Large intestine (tissue), 12 donors: ENCODE measurements around the gene DLEC1. TPM values are rescaled to one million over a fixed set of nuclear protein-coding genes. Genes with fewer than 3 reads are reported as not detected.

Source experiments
- DNase-seq, 2 donors: peaks; one replicate each; pipeline versions ENCODE4 v3.0.0 to v3.0.0-alpha.2; 2013
- H3K27ac ChIP-seq: one replicate; pipeline ENCODE4 v1.5.1; 2013; ENCODE audit warnings: low read length
- H3K27me3 ChIP-seq: 2 replicates; pipeline ENCODE4 v1.6.1; 2013; ENCODE audit warnings: low read length; ENCODE audit not compliant: control insufficient read depth, insufficient read depth
- H3K36me3 ChIP-seq: 2 replicates; pipeline ENCODE4 v1.6.1; 2013; ENCODE audit warnings: low read length; ENCODE audit not compliant: control insufficient read depth, insufficient read depth
- H3K4me1 ChIP-seq: one replicate; pipeline ENCODE4 v1.6.1; 2013; ENCODE audit warnings: low read length; ENCODE audit not compliant: control insufficient read depth, insufficient read depth
- H3K4me3 ChIP-seq: one replicate; pipeline ENCODE4 v1.5.1; 2013; ENCODE audit warnings: low read length
- H3K9me3 ChIP-seq: one replicate; pipeline ENCODE4 v1.6.1; 2013; ENCODE audit warnings: mild to moderate bottlenecking, low read depth, low read length, moderate library complexity; ENCODE audit not compliant: control insufficient read depth
- WGBS: methylation state at CpG from one replicate; pipeline ENCODE4 v1.1.5; 2013; ENCODE audit warnings: low lambda C conversion rate; ENCODE audit not compliant: insufficient coverage; 5-methylcytosine and 5-hydroxymethylcytosine counted together
- long read RNA-seq, 11 donors: transcript quantifications; one replicate each; lab custom pipeline, GENCODE V29; 2026
- polyA plus RNA-seq: library from polyadenylated mRNA; unstranded; fragments of 120-200 nt; gene quantifications from one replicate; pipeline ENCODE4 v1.2.1, GENCODE V29; 2013

DLEC1 gene
- polyA plus RNA-seq = 1.2 TPM
- long read RNA-seq, donor 1, partial matches to known transcripts = 75 of 75 reads
- long read RNA-seq, donor 1, other reads (novel, unspliced or antisense) = 0 of 75 reads
- long read RNA-seq, donor 2, partial matches to known transcripts = 251 of 265 reads
- long read RNA-seq, donor 2, other reads (novel, unspliced or antisense) = 14 of 265 reads
- long read RNA-seq, donor 3 = 0 reads
- long read RNA-seq, donor 4 = 0 reads
- long read RNA-seq, donor 5, partial matches to known transcripts = 31 of 48 reads
- long read RNA-seq, donor 5, other reads (novel, unspliced or antisense) = 17 of 48 reads
- long read RNA-seq, donor 6, partial matches to known transcripts = 42 of 80 reads
- long read RNA-seq, donor 6, other reads (novel, unspliced or antisense) = 38 of 80 reads
- long read RNA-seq, donor 7, partial matches to known transcripts = 31 of 31 reads
- long read RNA-seq, donor 7, other reads (novel, unspliced or antisense) = 0 of 31 reads
- long read RNA-seq, donor 8, partial matches to known transcripts = 154 of 159 reads
- long read RNA-seq, donor 8, other reads (novel, unspliced or antisense) = 5 of 159 reads
- long read RNA-seq, donor 9 = 0 reads
- long read RNA-seq, donor 10, partial matches to known transcripts = 79 of 84 reads
- long read RNA-seq, donor 10, other reads (novel, unspliced or antisense) = 5 of 84 reads
- long read RNA-seq, donor 11, partial matches to known transcripts = 90 of 90 reads
- long read RNA-seq, donor 11, other reads (novel, unspliced or antisense) = 0 of 90 reads

- Histone ChIP-seq H3K27me3 (peaks cover 7% of the 10 kb centered on the region), H3K4me3 (peak within 1 kb of the TSS; percentile 45), H3K27ac (peak within 1 kb of the TSS; percentile 34), H3K36me3 (no peaks in the 10 kb centered on the region), H3K4me1 (peaks cover 20% of the 10 kb centered on the region), H3K9me3 (peaks cover 4% of the 10 kb centered on the region)
- DNase-seq = peak; percentile 58 to 79
- WGBS = no CpG with 5 or more reads among the region's 67 CpGs
Measured at GRCh38 chr3:38039101-38039898, at the start of gene DLEC1. DLEC1 (plus strand) TSS chr3:38039208; CDS start chr3:38039226, 18 bp downstream.

- no peaks in the 10 kb centered on the region for H3K27me3 ChIP-seq
- no peaks in the 10 kb centered on the region for H3K9me3 ChIP-seq
- H3K36me3 ChIP-seq = no peaks in the 10 kb centered on the region
- H3K27ac ChIP-seq = peak overlapping the region; percentile 99
- H3K4me1 ChIP-seq = peaks cover 77% of the 10 kb centered on the region
- no CpG with 5 or more reads among the region's 7 CpGs for WGBS
- DNase-seq = peak in 1 of 2 donors; percentile 28
- peak overlapping the region; percentile 49 for H3K4me3 ChIP-seq
Measured at GRCh38 chr3:37989821-37990480, 49.1 kb upstream of the DLEC1 start.

GRCh38 chr3:37990527-37990926, 48.5 kb upstream of the DLEC1 start, which contains the start of gene VILL:
VILL (plus strand) TSS chr3:37990786; CDS start chr3:37993673, 2,887 bp downstream.
- no peaks in the 10 kb centered on the region for H3K27me3 ChIP-seq
- peaks cover 2% of the 10 kb centered on the region for H3K36me3 ChIP-seq
- DNase-seq = peak in 1 of 2 donors; percentile 71
- H3K9me3 ChIP-seq = no peaks in the 10 kb centered on the region
- H3K4me1 ChIP-seq = peaks cover 77% of the 10 kb centered on the region
- H3K27ac ChIP-seq = peak within 1 kb of the TSS; percentile 99
- peak within 1 kb of the TSS; percentile 49 for H3K4me3 ChIP-seq
- no CpG with 5 or more reads among the region's 10 CpGs for WGBS

- Histone ChIP-seq H3K4me1 (peaks cover 77% of the 10 kb centered on the region), H3K27ac (peak overlapping the region; percentile 99), H3K36me3 (peaks cover 8% of the 10 kb centered on the region), H3K4me3 (peak overlapping the region; percentile 49), H3K9me3 (no peaks in the 10 kb centered on the region), H3K27me3 (no peaks in the 10 kb centered on the region)
- peak in 1 of 2 donors; percentile 82 for DNase-seq
- WGBS = no CpG with 5 or more reads among the region's 6 CpGs
Measured at GRCh38 chr3:37991109-37991508, 47.9 kb upstream of the DLEC1 start.

GRCh38 chr3:37991823-37992222, 47.2 kb upstream of the DLEC1 start:
- Histone ChIP-seq H3K9me3 (no peaks in the 10 kb centered on the region), H3K4me3 (peak overlapping the region; percentile 49), H3K27me3 (no peaks in the 10 kb centered on the region), H3K27ac (peak overlapping the region; percentile 99), H3K4me1 (peaks cover 77% of the 10 kb centered on the region), H3K36me3 (peaks cover 12% of the 10 kb centered on the region)
- peak in 1 of 2 donors; percentile 45 for DNase-seq
- no CpG with 5 or more reads among the region's 7 CpGs for WGBS

- peak overlapping the region; percentile 49 for H3K4me3 ChIP-seq
- H3K27me3 ChIP-seq = no peaks in the 10 kb centered on the region
- H3K27ac ChIP-seq = peak overlapping the region; percentile 99
- H3K4me1 ChIP-seq = peaks cover 79% of the 10 kb centered on the region
- no peaks in the 10 kb centered on the region for H3K9me3 ChIP-seq
- peaks cover 18% of the 10 kb centered on the region for H3K36me3 ChIP-seq
- peak; percentile 96 to 99 for DNase-seq
- WGBS = no CpG with 5 or more reads among the region's 9 CpGs
Measured at GRCh38 chr3:37992271-37993066, 46.5 kb upstream of the DLEC1 start.

GRCh38 chr3:37993067-37993455, 45.9 kb upstream of the DLEC1 start:
- peaks cover 23% of the 10 kb centered on the region for H3K36me3 ChIP-seq
- H3K27me3 ChIP-seq = no peaks in the 10 kb centered on the region
- H3K27ac ChIP-seq = peak overlapping the region; percentile 99
- peaks cover 79% of the 10 kb centered on the region for H3K4me1 ChIP-seq
- peak overlapping the region; percentile 2 for H3K4me3 ChIP-seq
- no peak for DNase-seq
- no peaks in the 10 kb centered on the region for H3K9me3 ChIP-seq
- WGBS = no CpG with 5 or more reads among the region's 8 CpGs

- Histone ChIP-seq H3K4me1 (peaks cover 79% of the 10 kb centered on the region), H3K36me3 (peaks cover 25% of the 10 kb centered on the region), H3K4me3 (peak overlapping the region; percentile 55), H3K27ac (peak overlapping the region; percentile 99), H3K9me3 (no peaks in the 10 kb centered on the region), H3K27me3 (no peaks in the 10 kb centered on the region)
- DNase-seq = peak in 1 of 2 donors; percentile 64
- WGBS = no CpG with 5 or more reads among the region's 6 CpGs
Measured at GRCh38 chr3:37993460-37993819, 45.6 kb upstream of the DLEC1 start.
